ENCODE results near the gene GSDME. TPM values are rescaled to one million over a fixed set of nuclear protein-coding genes. Genes with fewer than 3 reads are reported as not detected.

Gene GSDME
- total and polyA plus RNA-seq, 2 of the 4 experiments (the other 2 are of a cell fraction) = 75.2 to 78.7 TPM

- peaks cover 2 to 22% of the 10 kb centered on the region in 2 experiments; a peak in 1 of 4 replicates for H3K79me1 ChIP-seq (ENCODE audit: low read depth in 1 of 2, low read length in 2 of 2)
- no peak overlapping the region for H3K18ac ChIP-seq (ENCODE audit: low read depth, low read length)
- H2AK5ac ChIP-seq (ENCODE audit: low read depth, low read length) = no peak overlapping the region
- H3K56ac ChIP-seq (ENCODE audit: extremely low read depth, insufficient read depth, low read length) = no peak overlapping the region
- no peaks in the 10 kb centered on the region; the same call in 1 of the 2 replicates for H4K20me1 ChIP-seq (ENCODE audit: insufficient read depth, low read length)
- ChIA-PET CTCF (no interaction called here), POLR2A (ENCODE audit: unreplicated experiment) (no interaction called here)
- H3K9me3 ChIP-seq (ENCODE audit: control insufficient read depth, insufficient read depth, low read length) = no peaks in the 10 kb centered on the region
- no peak overlapping the region for H2BK120ac ChIP-seq (ENCODE audit: low read depth, low read length)
- no peak overlapping the region for H2BK20ac ChIP-seq (ENCODE audit: low read depth, low read length)
- no peak overlapping the region for H2AFZ ChIP-seq (replicated peaks; ENCODE audit: low read length, poor library complexity)
- H4K8ac ChIP-seq (ENCODE audit: low read depth in 2 of 2, low read length in 2 of 2) = no peak overlapping the region
- H3K4me1 ChIP-seq (ENCODE audit: control insufficient read depth, insufficient read depth, low read length) = peaks cover 8% of the 10 kb centered on the region; the same call in 1 of the 2 replicates
- H4K5ac ChIP-seq (ENCODE audit: low read depth, low read length) = no peak overlapping the region
- no peak overlapping the region for H3K23ac ChIP-seq (ENCODE audit: low read depth, low read length)
- no peak overlapping the region for H3K4ac ChIP-seq (ENCODE audit: low read depth, low read length)
- no peak overlapping the region for H2AK9ac ChIP-seq (replicated peaks; ENCODE audit: low read depth, low read length, poor library complexity)
- TF ChIP-seq POLR2A (IDR thresholded peaks at IDR 0.05; ENCODE audit: low read depth, low read length) (no peak), FOS (IDR thresholded peaks at IDR 0.05; ENCODE audit: low read depth, low read length) (no peak), ELK1 (IDR thresholded peaks at IDR 0.05; ENCODE audit: borderline replicate concordance, low read depth, low read length) (no peak), CTCF (conservative IDR thresholded peaks at IDR 0.05; ENCODE audit: low read depth, low read length) (no peak), CHD1 (IDR thresholded peaks at IDR 0.05; ENCODE audit: low read depth, low read length) (no peak), NFE2L2 (IDR thresholded peaks at IDR 0.05; ENCODE audit: low read depth, low read length) (no peak)
- no peak overlapping the region for H3K9ac ChIP-seq (ENCODE audit: low read depth, low read length)
- no peak overlapping the region for H3K27ac ChIP-seq (ENCODE audit: insufficient read depth, low read length)
- DNase-seq (no peak), ATAC-seq (ENCODE audit: low read depth) (no peak)
- no peak overlapping the region for H3K14ac ChIP-seq (replicated peaks; ENCODE audit: low read depth, low read length)
- H3K4me2 ChIP-seq (ENCODE audit: low read depth, low read length) = no peak overlapping the region
- intact Hi-C loops (cut with micrococcal nuclease) (no loop called here), in situ Hi-C loops (cut with MboI; ENCODE audit: low sequenced_read_pairs) (no loop called here), dilution Hi-C loops (cut with HindIII; ENCODE audit: low sequenced_read_pairs, unreplicated experiment) (no loop called here)
- H3K36me3 ChIP-seq (ENCODE audit: control insufficient read depth, insufficient read depth, low read length) = peaks cover 34% of the 10 kb centered on the region
- BruUV-seq (replicated peaks) = no TSS peak
- H4K91ac ChIP-seq (ENCODE audit: insufficient read depth, low read depth, low read length) = no peak overlapping the region
- no peak overlapping the region for H2BK5ac ChIP-seq (ENCODE audit: low read depth, low read length, poor library complexity, severe bottlenecking)
- H2BK15ac ChIP-seq (ENCODE audit: low read depth, low read length) = no peak overlapping the region
- no peaks in the 10 kb centered on the region for H3K27me3 ChIP-seq (ENCODE audit: control insufficient read depth, insufficient read depth, low read length)
- peaks cover 37% of the 10 kb centered on the region for H3K9me1 ChIP-seq (ENCODE audit: insufficient read depth, low read length)
- H3K4me3 ChIP-seq (ENCODE audit: insufficient read depth, low read depth, low read length) = no peak overlapping the region
- WGBS, 2 experiments (ENCODE audit: extremely low coverage in 2 of 2, insufficient read length in 1 of 2) = 100% methylated on average over 1 of the region's 8 CpGs; no CpG with 5 or more reads in 1 of the 2 experiments
Measured at GRCh38 chr7:24714676-24715010, 42.6 kb downstream of the GSDME start.
